GM19468 (cell line): ENCODE data around the gene SPAG17.

Experiments
- ATAC-seq: cut with Tn5 transposase; IDR thresholded peaks from one replicate; pipeline ENCODE4 v1.9.1; 2021; ENCODE audit warnings: mild to moderate bottlenecking, moderate library complexity, moderate number of reproducible peaks; ENCODE audit not compliant: unreplicated experiment; ENCODE audit errors: extremely low read depth

The SPAG17 gene

GRCh38 chr1:118012515-118013124, 172.4 kb downstream of the SPAG17 start:
- no peak for ATAC-seq

- ATAC-seq: no peak
Observed at GRCh38 chr1:118008011-118008410, 177.0 kb downstream of the SPAG17 start.

- no peak for ATAC-seq
Observed at GRCh38 chr1:118007391-118007790, 177.6 kb downstream of the SPAG17 start.

- no peak for ATAC-seq
Observed at GRCh38 chr1:118004312-118004711, 180.7 kb downstream of the SPAG17 start.

GRCh38 chr1:117985973-117986372, 199.1 kb downstream of the SPAG17 start:
- no peak for ATAC-seq

- ATAC-seq: no peak
Observed at GRCh38 chr1:117985239-117985638, 199.8 kb downstream of the SPAG17 start.

GRCh38 chr1:117981455-117982192, 203.4 kb downstream of the SPAG17 start:
- ATAC-seq: no peak

GRCh38 chr1:117976381-117976780, 208.6 kb downstream of the SPAG17 start:
- no peak for ATAC-seq

GRCh38 chr1:117971777-117972176, 213.3 kb downstream of the SPAG17 start:
- ATAC-seq: no peak

GRCh38 chr1:117970252-117970651, 214.8 kb downstream of the SPAG17 start:
- no peak for ATAC-seq

GRCh38 chr1:117967881-117968280, 217.1 kb downstream of the SPAG17 start:
- no peak for ATAC-seq

GRCh38 chr1:117967477-117967876, 217.6 kb downstream of the SPAG17 start:
- no peak for ATAC-seq

- ATAC-seq: no peak
Observed at GRCh38 chr1:117964290-117965038, 220.6 kb downstream of the SPAG17 start.

- no peak for ATAC-seq
Observed at GRCh38 chr1:117959364-117959763, 225.7 kb downstream of the SPAG17 start.

GRCh38 chr1:117952386-117952785, 232.6 kb downstream of the SPAG17 start:
- no peak for ATAC-seq

- ATAC-seq: no peak
Observed at GRCh38 chr1:117942293-117942692, 242.7 kb downstream of the SPAG17 start.

GRCh38 chr1:117933769-117934168, 251.3 kb downstream of the SPAG17 start:
- no peak for ATAC-seq

- no peak for ATAC-seq
Observed at GRCh38 chr1:117932576-117932975, 252.5 kb downstream of the SPAG17 start.

- no peak for ATAC-seq
Observed at GRCh38 chr1:117930484-117930883, 254.5 kb downstream of the SPAG17 start.

GRCh38 chr1:117930173-117930447, 254.9 kb downstream of the SPAG17 start:
- ATAC-seq: no peak

- peak; percentile 88 for ATAC-seq
Observed at GRCh38 chr1:117929343-117930172, 255.5 kb downstream of the SPAG17 start, which contains the start of the genes GDAP2 and WDR3. GDAP2 (minus strand) TSS chr1:117929621; CDS start chr1:117920357, 9,264 bp downstream. WDR3 (plus strand) TSS chr1:117929739; CDS start chr1:117933320, 3,581 bp downstream.
